OCI-LY3 (cell line): ENCODE data around the gene FAM177B.
"Not testable (repeated sequence)": the region's sequence is repeated elsewhere in the genome, so short reads cannot be mapped to it uniquely, and the experiment has no call there.

Source experiments
- H2AFZ ChIP-seq: fragments of 200-600, 300-600 bp; shearing (Covaris generic); 2 replicates; pipeline ENCODE4 v1.6.0; 2014; ENCODE audit warnings: antibody characterized with exemption, low read depth, low read length
- H3K27ac ChIP-seq: fragments of 200-600, 300-600 bp; sonication (generic); 2 replicates; pipeline ENCODE4 v1.5.1; 2014; ENCODE audit warnings: mild to moderate bottlenecking, low read length, moderate library complexity, mixed read lengths
- H3K27me3 ChIP-seq: fragments of 200-600, 300-600 bp; sonication (generic); 2 replicates; pipeline ENCODE4 v1.6.1; 2014; ENCODE audit warnings: low read depth, low read length, mixed read lengths
- H3K36me3 ChIP-seq: fragments of 200-600, 300-600 bp; sonication (generic); replicated peaks from 2 replicates; pipeline ENCODE3; 2014; ENCODE audit warnings: low read depth, low read length, mixed read lengths
- H3K4me1 ChIP-seq: fragments of 300-600, 200-600 bp; sonication (generic); 2 replicates; pipeline ENCODE4 v1.6.1; 2014; ENCODE audit warnings: low read length, mixed read lengths
- H3K4me2 ChIP-seq: fragments of 200-600, 300-600 bp; sonication (generic); 2 replicates; pipeline ENCODE4 v1.6.1; 2014; ENCODE audit warnings: low read length, mixed read lengths
- H3K4me3 ChIP-seq: fragments of 300-600, 200-600 bp; sonication (generic); 2 replicates; pipeline ENCODE4 v1.5.1; 2014; ENCODE audit warnings: antibody characterized with exemption, mild to moderate bottlenecking, low read length, moderate library complexity
- H3K79me2 ChIP-seq: fragments of 300-600, 200-600 bp; shearing (Covaris generic); 2 replicates; pipeline ENCODE4 v1.6.1; 2014; ENCODE audit warnings: mild to moderate bottlenecking, low read length, mixed read lengths
- H3K9ac ChIP-seq: fragments of 300-600, 200-600 bp; shearing (Covaris generic); 2 replicates; pipeline ENCODE4 v1.6.0; 2014; ENCODE audit warnings: mild to moderate bottlenecking, low read length, moderate library complexity
- H3K9me3 ChIP-seq: fragments of 200-600, 300-600 bp; shearing (Covaris generic); 2 replicates; pipeline ENCODE4 v1.6.1; 2014; ENCODE audit warnings: low read length, mixed read lengths; ENCODE audit not compliant: insufficient read depth
- H4K20me1 ChIP-seq: fragments of 200-600, 300-600 bp; sonication (generic); 2 replicates; pipeline ENCODE4 v1.6.1; 2016; ENCODE audit warnings: low read length, mixed read lengths; ENCODE audit not compliant: insufficient read depth
- EZH2phosphoT487 ChIP-seq: fragments of 200-600 bp; shearing (Covaris generic); IDR thresholded peaks from 2 replicates; pipeline ENCODE4 v1.6.1; 2018; ENCODE audit warnings: antibody characterized with exemption, mixed run types, low read depth
- TF ChIP-seq, protein P1 (sequence below): fragments of 200-600, 300-600 bp; sonication (generic); IDR thresholded peaks from 2 replicates; pipeline ENCODE4 v1.5.1; 2014; ENCODE audit warnings: antibody characterized with exemption, low read length, low read depth

FAM177B gene

DNA sequence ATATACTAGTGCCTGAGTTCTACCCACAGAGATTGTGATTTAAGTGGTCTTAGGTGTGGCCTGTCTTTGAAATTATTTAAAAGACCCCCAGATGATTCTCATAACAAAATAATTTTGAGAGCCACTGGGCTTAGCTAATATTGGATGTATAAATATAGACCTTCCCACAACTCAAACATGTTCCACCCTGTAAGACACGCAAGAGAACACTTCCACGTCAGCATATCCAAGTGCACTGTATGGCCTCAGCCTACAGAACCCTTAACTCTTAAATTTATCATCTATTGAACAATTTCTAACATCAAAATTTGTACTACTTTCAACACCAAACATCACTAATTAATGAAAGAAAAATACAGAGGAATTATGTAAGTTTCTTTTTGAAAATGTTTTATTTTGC lies 2.5 kb downstream of the FAM177B start:
- Histone ChIP-seq H3K4me1 (peaks cover 3% of the 10 kb centered on the region; the same call in 1 of the 2 replicates), H3K27ac (no peak overlapping the region), H3K4me3 (no peak overlapping the region), H3K27me3 (no peaks in the 10 kb centered on the region; the same call in none of the 2 replicates), H2AFZ (no peak overlapping the region), H3K9me3 (no peaks in the 10 kb centered on the region), H3K4me2 (no peak overlapping the region), H3K9ac (no peak overlapping the region), H3K79me2 (no peaks in the 10 kb centered on the region), H3K36me3 (peaks cover 12% of the 10 kb centered on the region), H4K20me1 (peaks cover 5% of the 10 kb centered on the region; the same call in 1 of the 2 replicates)
- TF ChIP-seq, protein P1, sequence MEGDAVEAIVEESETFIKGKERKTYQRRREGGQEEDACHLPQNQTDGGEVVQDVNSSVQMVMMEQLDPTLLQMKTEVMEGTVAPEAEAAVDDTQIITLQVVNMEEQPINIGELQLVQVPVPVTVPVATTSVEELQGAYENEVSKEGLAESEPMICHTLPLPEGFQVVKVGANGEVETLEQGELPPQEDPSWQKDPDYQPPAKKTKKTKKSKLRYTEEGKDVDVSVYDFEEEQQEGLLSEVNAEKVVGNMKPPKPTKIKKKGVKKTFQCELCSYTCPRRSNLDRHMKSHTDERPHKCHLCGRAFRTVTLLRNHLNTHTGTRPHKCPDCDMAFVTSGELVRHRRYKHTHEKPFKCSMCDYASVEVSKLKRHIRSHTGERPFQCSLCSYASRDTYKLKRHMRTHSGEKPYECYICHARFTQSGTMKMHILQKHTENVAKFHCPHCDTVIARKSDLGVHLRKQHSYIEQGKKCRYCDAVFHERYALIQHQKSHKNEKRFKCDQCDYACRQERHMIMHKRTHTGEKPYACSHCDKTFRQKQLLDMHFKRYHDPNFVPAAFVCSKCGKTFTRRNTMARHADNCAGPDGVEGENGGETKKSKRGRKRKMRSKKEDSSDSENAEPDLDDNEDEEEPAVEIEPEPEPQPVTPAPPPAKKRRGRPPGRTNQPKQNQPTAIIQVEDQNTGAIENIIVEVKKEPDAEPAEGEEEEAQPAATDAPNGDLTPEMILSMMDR: no peak
- no peak for TF ChIP-seq EZH2phosphoT487

DNA sequence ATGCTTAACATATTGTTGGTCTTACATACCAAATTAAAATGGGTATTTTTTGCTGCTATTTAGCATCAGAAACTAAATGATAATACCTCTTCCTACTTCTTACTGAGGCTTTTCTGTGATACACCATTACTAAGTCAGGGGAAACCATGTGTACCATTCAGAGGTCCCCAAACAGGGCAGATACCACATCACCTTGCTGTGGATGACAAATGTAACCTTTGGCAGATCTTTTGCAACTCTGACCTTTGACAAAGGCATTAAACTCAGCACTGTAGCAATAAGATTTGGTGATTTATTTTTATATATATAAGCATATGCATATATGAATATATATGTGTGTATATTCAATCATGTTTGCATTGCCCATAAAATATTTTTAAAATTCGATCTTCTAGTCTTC lies 2.9 kb downstream of the FAM177B start:
- Histone ChIP-seq H3K9ac (no peak overlapping the region), H3K4me3 (no peak overlapping the region), H3K27me3 (no peaks in the 10 kb centered on the region; the same call in none of the 2 replicates), H3K27ac (no peak overlapping the region), H3K36me3 (peaks cover 7% of the 10 kb centered on the region), H3K4me2 (no peak overlapping the region), H3K4me1 (peaks cover 3% of the 10 kb centered on the region; the same call in 1 of the 2 replicates), H3K79me2 (no peaks in the 10 kb centered on the region), H3K9me3 (no peaks in the 10 kb centered on the region), H2AFZ (no peak overlapping the region), H4K20me1 (peaks cover 5% of the 10 kb centered on the region; the same call in 1 of the 2 replicates)
- TF ChIP-seq, protein P1: no peak
- no peak for TF ChIP-seq EZH2phosphoT487

DNA sequence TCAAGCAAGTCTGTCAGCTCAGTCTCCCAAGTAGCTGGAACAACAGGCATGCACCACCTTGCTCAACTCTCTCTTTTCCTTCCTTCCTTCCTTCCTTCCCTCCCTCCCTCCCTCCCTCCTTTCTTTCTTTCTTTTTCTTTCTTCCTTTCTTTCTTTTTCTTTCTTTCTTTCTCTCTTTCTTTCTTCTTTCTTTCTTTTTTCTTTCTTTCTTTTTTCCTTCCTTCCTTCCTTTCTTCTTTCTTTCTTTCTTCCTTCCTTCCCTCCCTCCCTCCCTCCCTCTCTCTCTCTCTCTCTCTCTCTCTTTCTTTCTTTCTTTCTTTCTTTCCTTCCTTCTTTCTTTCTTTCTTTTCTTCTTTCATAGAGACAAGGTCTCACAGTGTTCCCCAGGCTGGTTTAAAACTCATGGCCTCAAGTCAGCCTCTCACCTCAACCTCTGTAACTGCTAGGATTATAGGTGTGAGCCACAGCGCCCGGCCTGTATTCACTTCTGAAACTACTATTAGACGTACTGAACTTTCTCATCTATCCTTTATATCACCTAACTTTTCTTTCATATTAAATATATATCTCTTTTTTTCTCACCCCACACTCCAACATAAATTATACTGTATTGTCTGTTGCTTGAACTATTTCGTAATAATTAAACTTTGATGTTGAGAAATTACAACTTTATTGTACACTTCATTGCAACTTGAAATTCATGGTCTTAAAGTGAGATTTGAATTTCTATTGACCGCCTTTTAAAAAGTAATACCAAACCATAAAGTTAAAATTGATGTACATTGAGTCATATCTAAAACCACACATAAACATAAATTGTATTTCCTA lies 4.8 kb downstream of the FAM177B start:
- H3K27ac ChIP-seq, H4K20me1 ChIP-seq, H3K36me3 ChIP-seq, H3K9ac ChIP-seq, H3K79me2 ChIP-seq, H3K4me1 ChIP-seq, H3K4me2 ChIP-seq, H3K4me3 ChIP-seq, H3K9me3 ChIP-seq, H3K27me3 ChIP-seq, H2AFZ ChIP-seq: not testable (repeated sequence)

DNA sequence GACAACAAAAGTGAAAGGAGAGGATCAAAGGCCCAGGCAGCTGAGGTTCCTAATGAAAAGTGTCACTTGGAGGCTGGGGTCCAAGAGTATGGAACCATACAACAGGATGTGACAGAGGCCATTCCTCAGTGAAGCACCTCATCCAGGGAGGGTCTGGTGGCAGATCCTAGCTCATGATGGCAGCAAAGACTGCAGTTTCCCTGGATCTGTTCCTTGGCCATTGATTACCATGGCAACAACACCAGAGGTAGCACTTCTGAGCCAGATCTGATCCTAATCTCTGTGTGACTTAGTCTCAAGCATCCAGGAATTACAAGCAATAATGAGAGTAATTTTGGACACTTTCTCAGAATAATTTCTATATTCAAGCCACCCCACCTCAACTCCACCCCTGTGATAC lies 12.9 kb downstream of the FAM177B start:
- Histone ChIP-seq H3K27ac (no peak overlapping the region), H2AFZ (no peak overlapping the region), H4K20me1 (no peaks in the 10 kb centered on the region), H3K36me3 (no peaks in the 10 kb centered on the region), H3K9ac (no peak overlapping the region), H3K4me3 (no peak overlapping the region), H3K27me3 (0 out of 2 replicates have a peak, but pooled peaks cover 3% of the 10 kb centered on the region), H3K4me2 (no peak overlapping the region), H3K9me3 (no peaks in the 10 kb centered on the region), H3K79me2 (no peaks in the 10 kb centered on the region), H3K4me1 (peaks cover 16% of the 10 kb centered on the region)
- TF ChIP-seq, protein P1: no peak
- TF ChIP-seq EZH2phosphoT487: no peak
